ENCODE data around the gene KCNIP1.

GRCh38 chr5:170471551-170472178, 32.2 kb upstream of the KCNIP1 start:
- TF ChIP-seq MAX (IDR thresholded peaks at IDR 0.05) (no peak), FOXM1 (IDR thresholded peaks at IDR 0.05; ENCODE audit: borderline replicate concordance, low read depth) (no peak), EP300 (IDR thresholded peaks at IDR 0.05; ENCODE audit: borderline replicate concordance) (no peak)

All from Ishikawa (cell line).